GM12875 (cell line): ENCODE data around the gene RAB4B.
"Not testable (repeated sequence)": the region's sequence is repeated elsewhere in the genome, so short reads cannot be mapped to it uniquely, and the experiment has no call there.

Experiments
- H3K4me3 ChIP-seq: one replicate; pipeline ENCODE4 v1.5.1; 2011; ENCODE audit warnings: low read depth, low read length, control low read depth
- CTCF ChIP-seq: IDR thresholded peaks from 2 replicates; pipeline ENCODE4 v1.5.1; 2011; ENCODE audit warnings: low read depth, mild to moderate bottlenecking, control low read depth, inconsistent platforms, low read length, moderate library complexity, borderline replicate concordance; ENCODE audit not compliant: insufficient read depth

RAB4B gene

GRCh38 chr19:40815223-40815622, 37.2 kb downstream of the RAB4B start:
- H3K4me3 ChIP-seq: no peak overlapping the region
- TF ChIP-seq CTCF: no peak

DNA sequence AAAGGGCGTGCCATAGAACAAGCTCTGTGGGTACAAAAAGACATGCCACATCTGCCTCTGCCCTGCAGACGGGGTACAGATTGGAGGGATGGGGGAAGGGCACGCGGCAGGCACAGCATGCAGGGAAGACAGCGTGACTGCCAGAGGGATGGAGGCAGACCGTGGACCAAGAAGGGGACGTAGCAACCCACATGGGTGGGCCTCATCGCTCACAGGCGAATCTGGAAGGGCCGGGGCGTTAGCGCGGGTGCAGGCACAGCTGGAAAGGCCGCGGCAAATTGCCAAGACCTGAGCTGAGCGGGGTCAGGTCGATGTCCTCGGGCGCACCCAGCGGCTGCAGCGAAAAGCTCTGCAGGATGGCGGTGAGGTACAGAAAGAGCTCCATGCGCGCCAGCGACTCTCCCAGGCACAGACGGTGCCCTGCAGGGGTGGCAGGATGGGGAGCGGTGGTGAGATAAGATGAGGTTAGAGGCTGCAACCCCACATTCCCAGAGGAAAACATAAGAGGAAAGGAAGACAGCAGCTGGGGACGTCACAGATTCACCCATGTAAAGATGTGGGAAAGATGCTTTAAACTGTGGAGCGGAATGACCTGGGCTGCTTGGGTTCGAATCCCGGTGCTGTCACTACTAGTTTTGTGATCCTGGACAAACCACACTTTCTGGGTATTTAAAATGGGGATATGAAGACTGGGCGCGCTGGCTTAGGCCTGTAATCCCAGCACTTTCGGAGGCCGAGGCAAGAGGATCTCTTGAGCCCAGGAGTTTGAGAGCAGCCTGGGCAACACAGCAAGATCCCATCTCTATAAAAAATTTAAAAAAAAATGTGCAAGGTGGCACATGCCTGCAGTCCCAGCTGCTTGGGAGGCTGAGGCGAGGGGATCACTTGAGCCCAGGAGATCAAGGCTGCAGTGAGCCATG, 40.7 kb downstream of the RAB4B start:
- not testable (repeated sequence) for H3K4me3 ChIP-seq
- TF ChIP-seq CTCF: peak; percentile 54

GRCh38 chr19:40819479-40820234, 41.6 kb downstream of the RAB4B start:
- TF ChIP-seq CTCF: peak; percentile 57
- H3K4me3 ChIP-seq: not testable (repeated sequence)

GRCh38 chr19:40822161-40822560, 44.1 kb downstream of the RAB4B start:
- TF ChIP-seq CTCF: no peak
- no peak overlapping the region for H3K4me3 ChIP-seq

- not testable (repeated sequence) for H3K4me3 ChIP-seq
Observed at GRCh38 chr19:40822704-40823553, 44.9 kb downstream of the RAB4B start.

GRCh38 chr19:40824916-40825315, 46.9 kb downstream of the RAB4B start:
- H3K4me3 ChIP-seq: not testable (repeated sequence)

- H3K4me3 ChIP-seq: not testable (repeated sequence)
Observed at GRCh38 chr19:40825460-40826095, 47.5 kb downstream of the RAB4B start.

- not testable (repeated sequence) for H3K4me3 ChIP-seq
Observed at GRCh38 chr19:40826312-40826698, 48.3 kb downstream of the RAB4B start.

DNA sequence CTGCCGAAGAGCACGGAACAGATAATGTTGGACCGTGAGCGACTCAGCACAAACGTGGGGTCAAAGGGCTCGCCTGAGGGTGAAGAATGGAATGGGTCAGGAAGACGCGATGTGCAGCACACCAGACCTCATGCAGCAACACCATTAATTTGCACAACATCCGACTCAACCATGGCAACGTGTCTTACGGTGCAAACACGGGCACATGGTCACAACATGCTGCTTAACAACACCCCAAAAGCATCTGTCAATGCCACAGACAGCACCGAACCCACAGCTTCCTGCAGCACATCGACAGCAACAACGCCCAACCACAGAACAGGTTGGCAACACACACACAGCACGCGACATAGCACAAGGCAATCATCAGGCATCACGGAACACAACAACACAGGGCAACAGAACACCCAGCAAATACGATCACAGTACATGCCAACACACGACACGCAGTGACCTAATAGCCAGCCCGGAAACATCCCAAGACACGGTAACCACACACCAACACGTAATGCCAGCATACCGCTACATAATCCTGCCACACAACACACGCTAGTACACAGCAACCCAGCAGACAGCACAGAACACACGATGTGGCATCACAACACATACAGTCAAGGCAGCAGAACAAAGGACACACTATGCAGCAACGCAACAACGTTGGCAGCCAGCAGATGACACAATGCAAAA, 48.8 kb downstream of the RAB4B start:
- not testable (repeated sequence) for H3K4me3 ChIP-seq
